HCT116 (cell line): Measurements from ENCODE around the gene THAP10. TPM values are rescaled to one million over a fixed set of nuclear protein-coding genes. Genes with fewer than 3 reads are reported as not detected.

Experiments used
- ATAC-seq: fragments of 200-7000 bp; cut with Tn5 transposase; 2 replicates; pipeline ENCODE4 v1.9.1; 2020; ENCODE audit warnings: mild to moderate bottlenecking, moderate library complexity
- BruUV-seq: library from RNA; stranded (reverse); fragments of 400-500 nt; replicated peaks from 2 replicates; lab custom pipeline; 2021; lab: Mats Ljungman, UMichigan
- CTCF ChIA-PET: fragments of 300-600 bp; sonication (Branson Sonifier 250); formaldehyde crosslinking; loops from one replicate; lab custom pipeline; 2021; ENCODE audit warnings: antibody characterized with exemption; lab: Charles Lee
- POLR2A ChIA-PET: fragments of 300-600, 350-600 bp; sonication (Branson Sonifier 250); formaldehyde crosslinking; loops from one replicate; lab custom pipeline; 2021; ENCODE audit warnings: antibody characterized with exemption; lab: Charles Lee
- RAD21 ChIA-PET, 2 experiments: fragments of 300-600 bp; sonication (Branson Sonifier 250); formaldehyde crosslinking; loops; one replicate each; lab custom pipeline; 2023; ENCODE audit warnings: low total read pairs in 2 of 2; ENCODE audit not compliant: uncharacterized antibody in 2 of 2, unreplicated experiment in 2 of 2, low non-redundant PET in 1 of 2; lab: Charles Lee
- DNase-seq: peaks from one replicate; pipeline ENCODE4 v3.0.0-alpha.2; 2010; ENCODE audit warnings: low read depth, low spot score
- H2AFZ ChIP-seq: fragments of 200-600 bp; shearing (Covaris generic), sonication (generic); 2 replicates; pipeline ENCODE4 v1.6.1; 2017; ENCODE audit warnings: low read depth, mixed run types, mixed read lengths, antibody characterized with exemption, low read length; ENCODE audit not compliant: poor library complexity, severe bottlenecking
- H3K27ac ChIP-seq: 2 replicates; pipeline ENCODE4 v1.5.1; 2012; ENCODE audit warnings: low read depth, low read length
- H3K27me3 ChIP-seq: fragments of 200-600 bp; sonication (generic); 2 replicates; pipeline ENCODE4 v1.6.1; 2016; ENCODE audit warnings: mixed run types, low read length, mixed read lengths; ENCODE audit not compliant: insufficient read depth
- H3K36me3 ChIP-seq, 2 experiments: fragments of 200-500 bp in 1 of 2; fragments of 200-600 bp in 1 of 2; sonication (Bioruptor generic) in 1 of 2; sonication (generic) in 1 of 2; 2 replicates each; pipeline versions ENCODE4 v1.5.1 to v1.6.1; 2014 to 2016; ENCODE audit warnings: low read length in 2 of 2, inconsistent platforms in 1 of 2, mixed read lengths in 1 of 2, mixed run types in 1 of 2; ENCODE audit not compliant: insufficient read depth in 2 of 2, control insufficient read depth in 1 of 2
- H3K4me1 ChIP-seq, 2 experiments: fragments of 200-600 bp in 1 of 2; sonication (generic) in 1 of 2; 2 replicates each; pipeline versions ENCODE4 v1.5.1 to v1.6.1; 2012 to 2017; ENCODE audit warnings: low read length in 2 of 2, inconsistent platforms in 1 of 2, mild to moderate bottlenecking in 1 of 2, mixed read lengths in 1 of 2, mixed run types in 1 of 2, moderate library complexity in 1 of 2; ENCODE audit not compliant: insufficient read depth in 2 of 2, control insufficient read depth in 1 of 2
- H3K4me2 ChIP-seq: fragments of 200-600 bp; sonication (generic); 2 replicates; pipeline ENCODE4 v1.6.1; 2017; ENCODE audit warnings: mixed run types, low read length, mixed read lengths
- H3K4me3 ChIP-seq, 2 experiments: fragments of 200-600 bp in 1 of 2; sonication (generic) in 1 of 2; replicated peaks in 1 of 2; 2 replicates each; pipeline ENCODE4 v1.5.1; 2011 to 2016; ENCODE audit warnings: low read length in 2 of 2, control low read depth in 1 of 2, low read depth in 1 of 2, mild to moderate bottlenecking in 1 of 2, mixed read lengths in 1 of 2, mixed run types in 1 of 2
- H3K79me2 ChIP-seq: fragments of 200-600 bp; sonication (generic); 2 replicates; pipeline ENCODE4 v1.6.1; 2017; ENCODE audit warnings: mild to moderate bottlenecking, mixed run types, low read length, moderate library complexity, mixed read lengths; ENCODE audit not compliant: insufficient read depth
- H3K9ac ChIP-seq: fragments of 200-600 bp; sonication (generic); 2 replicates; pipeline ENCODE4 v1.6.1; 2016; ENCODE audit warnings: low read length, mixed read lengths
- H3K9me2 ChIP-seq: fragments of 200-600 bp; sonication (generic), shearing (Covaris generic); 2 replicates; pipeline ENCODE4 v1.6.1; 2017; ENCODE audit warnings: mixed run types, mild to moderate bottlenecking, moderate library complexity; ENCODE audit not compliant: insufficient read depth
- H3K9me3 ChIP-seq, 2 experiments: fragments of 200-500 bp in 1 of 2; fragments of 200-600 bp in 1 of 2; sonication (Bioruptor generic) in 1 of 2; sonication (generic) in 1 of 2; 2 replicates each; pipeline ENCODE4 v1.6.1; 2014 to 2017; ENCODE audit warnings: low read length in 2 of 2, mixed read lengths in 2 of 2, inconsistent platforms in 1 of 2, low read depth in 1 of 2, mild to moderate bottlenecking in 1 of 2, mixed run types in 1 of 2, moderate library complexity in 1 of 2; ENCODE audit not compliant: control insufficient read depth in 1 of 2, insufficient read depth in 1 of 2
- H4K20me1 ChIP-seq: fragments of 200-600 bp; sonication (generic), shearing (Covaris generic); 2 replicates; pipeline ENCODE4 v1.6.1; 2017; ENCODE audit warnings: mixed run types, mild to moderate bottlenecking, moderate library complexity; ENCODE audit not compliant: insufficient read depth
- CBX3 ChIP-seq: IDR thresholded peaks from 2 replicates; pipeline ENCODE4 v1.6.1; 2012; ENCODE audit warnings: low read depth
- POLR2AphosphoS5 ChIP-seq: IDR thresholded peaks from 2 replicates; pipeline ENCODE4 v1.6.1; 2011; ENCODE audit warnings: mild to moderate bottlenecking, low read depth, low read length, moderate library complexity
- intact Hi-C: fragments of 100-400 bp; cut with micrococcal nuclease; formaldehyde crosslinking; loops from 2 replicates; pipeline ENCODE4 v1.10.0; 2022
- total RNA-seq: library from RNA; stranded (reverse); gene quantifications from one replicate; pipeline ENCODE4 v1.2.1, GENCODE V29; 2021; ENCODE audit not compliant: unreplicated experiment
- TF ChIP-seq, protein P1 (sequence below), 3 experiments: fragments of 200-600 bp in 1 of 3; sonication (generic) in 1 of 3; IDR thresholded peaks in 2 of 3; conservative IDR thresholded peaks in 1 of 3; 2 replicates each; pipeline ENCODE4 v1.5.1; 2012 to 2017; ENCODE audit warnings: low read depth in 2 of 3, low read length in 2 of 3, antibody characterized with exemption in 1 of 3, borderline replicate concordance in 1 of 3, control low read depth in 1 of 3, mild to moderate bottlenecking in 1 of 3, mixed read lengths in 1 of 3, mixed run types in 1 of 3, moderate library complexity in 1 of 3; ENCODE audit not compliant: insufficient read depth in 1 of 3
- TF ChIP-seq, protein P2 (sequence below): IDR thresholded peaks from 2 replicates; pipeline ENCODE4 v1.6.1; 2012; ENCODE audit warnings: low read depth

The THAP10 gene
- total RNA-seq, 1 experiment from 2014 or later, result 2.8 TPM

DNA sequence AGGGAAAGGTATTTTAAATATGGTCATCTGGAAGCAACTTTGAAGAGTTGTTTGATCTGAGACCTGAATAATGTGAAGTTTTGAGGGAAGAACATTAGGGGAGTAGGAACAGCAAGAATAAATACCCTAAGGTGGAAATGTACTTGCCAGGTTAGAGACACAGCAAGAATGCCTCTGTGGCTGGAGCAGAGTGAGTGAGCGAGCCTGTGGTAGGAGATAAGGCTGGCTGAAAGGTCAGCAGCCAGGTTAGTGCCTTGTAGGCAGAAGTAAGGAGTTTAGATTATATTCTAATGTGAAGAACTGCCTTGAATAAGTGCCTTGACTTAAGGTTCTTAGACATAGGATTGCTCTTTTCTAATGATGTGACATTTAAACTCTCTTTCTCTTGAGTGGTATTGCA is 18.7 kb upstream of the THAP10 start (continued):
- TF ChIP-seq, protein P1, sequence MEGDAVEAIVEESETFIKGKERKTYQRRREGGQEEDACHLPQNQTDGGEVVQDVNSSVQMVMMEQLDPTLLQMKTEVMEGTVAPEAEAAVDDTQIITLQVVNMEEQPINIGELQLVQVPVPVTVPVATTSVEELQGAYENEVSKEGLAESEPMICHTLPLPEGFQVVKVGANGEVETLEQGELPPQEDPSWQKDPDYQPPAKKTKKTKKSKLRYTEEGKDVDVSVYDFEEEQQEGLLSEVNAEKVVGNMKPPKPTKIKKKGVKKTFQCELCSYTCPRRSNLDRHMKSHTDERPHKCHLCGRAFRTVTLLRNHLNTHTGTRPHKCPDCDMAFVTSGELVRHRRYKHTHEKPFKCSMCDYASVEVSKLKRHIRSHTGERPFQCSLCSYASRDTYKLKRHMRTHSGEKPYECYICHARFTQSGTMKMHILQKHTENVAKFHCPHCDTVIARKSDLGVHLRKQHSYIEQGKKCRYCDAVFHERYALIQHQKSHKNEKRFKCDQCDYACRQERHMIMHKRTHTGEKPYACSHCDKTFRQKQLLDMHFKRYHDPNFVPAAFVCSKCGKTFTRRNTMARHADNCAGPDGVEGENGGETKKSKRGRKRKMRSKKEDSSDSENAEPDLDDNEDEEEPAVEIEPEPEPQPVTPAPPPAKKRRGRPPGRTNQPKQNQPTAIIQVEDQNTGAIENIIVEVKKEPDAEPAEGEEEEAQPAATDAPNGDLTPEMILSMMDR (IDR thresholded peaks at IDR 0.05 in 2 of 3, conservative IDR thresholded peaks at IDR 0.05 in 1 of 3; ENCODE audit: borderline replicate concordance in 1 of 3, insufficient read depth in 1 of 3, low read depth in 2 of 3, low read length in 2 of 3), result no peak
- TF ChIP-seq, protein P2, sequence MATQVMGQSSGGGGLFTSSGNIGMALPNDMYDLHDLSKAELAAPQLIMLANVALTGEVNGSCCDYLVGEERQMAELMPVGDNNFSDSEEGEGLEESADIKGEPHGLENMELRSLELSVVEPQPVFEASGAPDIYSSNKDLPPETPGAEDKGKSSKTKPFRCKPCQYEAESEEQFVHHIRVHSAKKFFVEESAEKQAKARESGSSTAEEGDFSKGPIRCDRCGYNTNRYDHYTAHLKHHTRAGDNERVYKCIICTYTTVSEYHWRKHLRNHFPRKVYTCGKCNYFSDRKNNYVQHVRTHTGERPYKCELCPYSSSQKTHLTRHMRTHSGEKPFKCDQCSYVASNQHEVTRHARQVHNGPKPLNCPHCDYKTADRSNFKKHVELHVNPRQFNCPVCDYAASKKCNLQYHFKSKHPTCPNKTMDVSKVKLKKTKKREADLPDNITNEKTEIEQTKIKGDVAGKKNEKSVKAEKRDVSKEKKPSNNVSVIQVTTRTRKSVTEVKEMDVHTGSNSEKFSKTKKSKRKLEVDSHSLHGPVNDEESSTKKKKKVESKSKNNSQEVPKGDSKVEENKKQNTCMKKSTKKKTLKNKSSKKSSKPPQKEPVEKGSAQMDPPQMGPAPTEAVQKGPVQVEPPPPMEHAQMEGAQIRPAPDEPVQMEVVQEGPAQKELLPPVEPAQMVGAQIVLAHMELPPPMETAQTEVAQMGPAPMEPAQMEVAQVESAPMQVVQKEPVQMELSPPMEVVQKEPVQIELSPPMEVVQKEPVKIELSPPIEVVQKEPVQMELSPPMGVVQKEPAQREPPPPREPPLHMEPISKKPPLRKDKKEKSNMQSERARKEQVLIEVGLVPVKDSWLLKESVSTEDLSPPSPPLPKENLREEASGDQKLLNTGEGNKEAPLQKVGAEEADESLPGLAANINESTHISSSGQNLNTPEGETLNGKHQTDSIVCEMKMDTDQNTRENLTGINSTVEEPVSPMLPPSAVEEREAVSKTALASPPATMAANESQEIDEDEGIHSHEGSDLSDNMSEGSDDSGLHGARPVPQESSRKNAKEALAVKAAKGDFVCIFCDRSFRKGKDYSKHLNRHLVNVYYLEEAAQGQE, result no peak

DNA sequence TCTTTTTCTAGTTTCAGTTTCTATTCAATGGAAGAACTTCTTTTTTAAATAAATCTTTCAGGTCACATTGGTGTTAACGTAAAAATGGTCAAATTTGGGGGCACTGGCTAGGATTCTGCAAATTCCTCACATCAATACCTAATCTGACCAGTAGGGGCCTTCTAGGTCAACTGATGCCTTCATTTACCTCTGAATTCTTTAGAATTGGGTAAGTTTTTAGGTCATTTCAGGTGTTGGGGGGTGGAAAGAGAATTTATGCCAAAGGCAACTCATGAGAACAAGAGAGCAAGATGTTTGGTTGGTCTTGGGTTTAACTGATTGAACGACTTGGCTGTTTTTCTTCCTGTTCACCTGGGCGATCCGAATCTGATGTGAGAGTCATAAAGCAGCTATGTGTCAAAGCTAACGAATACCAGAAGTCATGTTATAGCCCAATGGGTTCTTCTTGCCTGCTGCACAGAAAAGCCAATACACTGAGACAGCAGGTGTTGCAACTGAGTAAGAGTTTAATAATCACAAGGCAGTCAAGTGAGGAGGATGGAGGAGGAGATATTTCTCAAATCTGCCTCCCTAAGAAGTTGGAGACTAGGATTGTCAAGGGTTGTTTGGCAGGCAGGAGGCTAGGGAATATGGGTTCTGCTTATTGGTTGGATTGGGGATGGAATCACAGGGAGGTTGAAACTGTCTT is 15.7 kb upstream of the THAP10 start:
- no peak overlapping the region for H3K9ac ChIP-seq
- H3K27me3 ChIP-seq, result no peaks in the 10 kb centered on the region
- RAD21 ChIA-PET, result no interaction called here
- peaks cover 0 to under 1% of the 10 kb centered on the region in 2 experiments; a peak in 1 of 4 replicates for H3K4me1 ChIP-seq
- DNase-seq, result no peak
- H2AFZ ChIP-seq, result no peak overlapping the region
- no peak for ATAC-seq
- no peak overlapping the region for H3K27ac ChIP-seq
- POLR2A ChIA-PET, result no interaction called here
- TF ChIP-seq CBX3 (peak; percentile 85), POLR2AphosphoS5 (no peak)
- TF ChIP-seq, protein P1 (IDR thresholded peaks at IDR 0.05 in 2 of 3, conservative IDR thresholded peaks at IDR 0.05 in 1 of 3; ENCODE audit: borderline replicate concordance in 1 of 3, insufficient read depth in 1 of 3, low read depth in 2 of 3, low read length in 2 of 3), result peak in 2 of 3 experiments; percentile 43 to 70; a peak in 3 of 6 replicates
- no peaks in the 10 kb centered on the region for H3K79me2 ChIP-seq
- BruUV-seq, result no TSS peak
- H3K9me3 ChIP-seq, result peaks cover 10 to 14% of the 10 kb centered on the region in 2 experiments; a peak in 2 of 4 replicates
- no peak overlapping the region for H3K4me3 ChIP-seq
- intact Hi-C loops, result no loop called here
- H3K36me3 ChIP-seq, result no peaks in the 10 kb centered on the region
- no peaks in the 10 kb centered on the region for H4K20me1 ChIP-seq
- H3K9me2 ChIP-seq, result no peaks in the 10 kb centered on the region
- CTCF ChIA-PET, result no interaction called here
- no peak overlapping the region for H3K4me2 ChIP-seq
